CD14-positive monocyte (primary cell): ENCODE measurements around the gene CD74. TPM values are rescaled to one million over a fixed set of nuclear protein-coding genes. Genes with fewer than 3 reads are reported as not detected.

ENCODE experiments used
- DNase-seq, 3 donors: peaks; one replicate each; pipeline ENCODE4 v3.0.0-alpha.2; 2011 to 2022
- H2AFZ ChIP-seq: 2 replicates; pipeline ENCODE4 v1.6.0; 2012; ENCODE audit warnings: mild to moderate bottlenecking, low read depth, low read length, inconsistent platforms; ENCODE audit not compliant: insufficient read depth, poor library complexity, severe bottlenecking
- H3K27ac ChIP-seq, 2 donors: 1 replicate in 1 of 2; 2 replicates in 1 of 2; pipeline ENCODE4 v1.5.1; 2012 to 2013; ENCODE audit warnings: low read length in 2 of 2, control low read depth in 1 of 2, inconsistent platforms in 1 of 2, low read depth in 1 of 2, mild to moderate bottlenecking in 1 of 2
- H3K27me3 ChIP-seq, 2 donors: one replicate each; pipeline versions ENCODE4 v1.6.0 to v1.6.1; 2011 to 2013; ENCODE audit warnings: low read length in 2 of 2; ENCODE audit not compliant: control insufficient read depth in 2 of 2, insufficient read depth in 2 of 2
- H3K36me3 ChIP-seq, 2 donors: replicated peaks in 1 of 2; 1 replicate in 1 of 2; 2 replicates in 1 of 2; pipeline versions ENCODE4 v1.5.1 to v1.6.1; 2012 to 2013; ENCODE audit warnings: low read length in 2 of 2, control low read depth in 1 of 2, inconsistent platforms in 1 of 2, mild to moderate bottlenecking in 1 of 2; ENCODE audit not compliant: insufficient read depth in 2 of 2, control insufficient read depth in 1 of 2
- H3K4me1 ChIP-seq, 2 donors: 1 replicate in 1 of 2; 2 replicates in 1 of 2; pipeline versions ENCODE4 v1.5.1 to v1.6.1; 2012 to 2013; ENCODE audit warnings: low read length in 2 of 2, control low read depth in 1 of 2, inconsistent platforms in 1 of 2, mild to moderate bottlenecking in 1 of 2, moderate library complexity in 1 of 2; ENCODE audit not compliant: insufficient read depth in 2 of 2, control insufficient read depth in 1 of 2
- H3K4me2 ChIP-seq: replicated peaks from 2 replicates; pipeline ENCODE3; 2012; ENCODE audit warnings: low read length, moderate library complexity, mild to moderate bottlenecking; ENCODE audit not compliant: poor library complexity, severe bottlenecking; ENCODE audit errors: extremely low read depth
- H3K4me3 ChIP-seq, 3 experiments: fragments of 200-600 bp in 1 of 3; sonication (generic) in 1 of 3; replicated peaks in 1 of 3; 1 replicate in 2 of 3; 2 replicates in 1 of 3; pipeline ENCODE4 v1.5.1; 2011 to 2013; ENCODE audit warnings: low read length in 3 of 3, mild to moderate bottlenecking in 3 of 3, control low read depth in 2 of 3, low read depth in 2 of 3, inconsistent platforms in 1 of 3, moderate library complexity in 1 of 3
- H3K79me2 ChIP-seq: 2 replicates; pipeline ENCODE4 v1.6.0; 2012; ENCODE audit warnings: mild to moderate bottlenecking, control low read depth, inconsistent platforms, low read length, moderate library complexity; ENCODE audit not compliant: insufficient read depth
- H3K9ac ChIP-seq: 2 replicates; pipeline ENCODE4 v1.6.0; 2017; ENCODE audit warnings: low read length, mild to moderate bottlenecking; ENCODE audit not compliant: insufficient read depth, poor library complexity, severe bottlenecking
- H3K9me3 ChIP-seq, 2 donors: replicated peaks in 1 of 2; 1 replicate in 1 of 2; 2 replicates in 1 of 2; pipeline versions ENCODE4 v1.5.1 to v1.6.1; 2012 to 2013; ENCODE audit warnings: low read length in 2 of 2, control low read depth in 1 of 2; ENCODE audit not compliant: control insufficient read depth in 1 of 2, insufficient read depth in 1 of 2
- H4K20me1 ChIP-seq: 2 replicates; pipeline ENCODE4 v1.6.0; 2012; ENCODE audit warnings: mild to moderate bottlenecking, low read length, control low read depth, moderate library complexity; ENCODE audit not compliant: insufficient read depth
- H3K27ac Mint-ChIP-seq, 7 donors: one replicate each; pipeline ENCODE4 v1.8.0; 2020; ENCODE audit warnings: mild to moderate bottlenecking in 7 of 7, mixed read lengths in 7 of 7, moderate library complexity in 6 of 7, inconsistent platforms in 2 of 7
- H3K27me3 Mint-ChIP-seq, 3 donors: one replicate each; pipeline ENCODE4 v1.8.0; 2021 to 2022; ENCODE audit warnings: low read depth in 3 of 3, mild to moderate bottlenecking in 3 of 3, mixed read lengths in 3 of 3, moderate library complexity in 3 of 3, inconsistent platforms in 1 of 3
- H3K36me3 Mint-ChIP-seq, 2 donors: one replicate each; pipeline ENCODE4 v1.8.0; 2020; ENCODE audit warnings: mixed read lengths in 2 of 2, inconsistent platforms in 1 of 2, mild to moderate bottlenecking in 1 of 2
- H3K4me1 Mint-ChIP-seq: one replicate; pipeline ENCODE4 v1.8.0; 2020; ENCODE audit warnings: mild to moderate bottlenecking, mixed read lengths
- H3K4me3 Mint-ChIP-seq, 2 donors: one replicate each; pipeline ENCODE4 v1.8.0; 2020; ENCODE audit warnings: mild to moderate bottlenecking in 2 of 2, mixed read lengths in 2 of 2, moderate library complexity in 1 of 2
- H3K9me3 Mint-ChIP-seq, 7 donors: one replicate each; pipeline ENCODE4 v1.8.0; 2020 to 2022; ENCODE audit warnings: mixed read lengths in 7 of 7, mild to moderate bottlenecking in 6 of 7, moderate library complexity in 6 of 7, inconsistent platforms in 2 of 7
- WGBS: methylation state at CpG from one replicate; pipeline ENCODE4 v1.1.5; 2013; ENCODE audit warnings: missing lambda C conversion rate; ENCODE audit not compliant: insufficient coverage; 5-methylcytosine and 5-hydroxymethylcytosine counted together
- intact Hi-C, 2 donors: fragments of 100-400 bp; cut with micrococcal nuclease; formaldehyde crosslinking; loops; one replicate each; pipeline versions ENCODE4 v1.15.0 to v1.15.1; 2023
- polyA plus RNA-seq, 3 donors: library from polyadenylated mRNA; depleted of rRNA in 1 of 3; unstranded in 2 of 3; stranded (reverse) in 1 of 3; fragments of 300-500 nt in 2 of 3; fragments of >200 nt in 1 of 3; fragmentation: Illumina TruSeq in 2 of 3; gene quantifications; 1 replicate in 2 of 3; 2 replicates in 1 of 3; pipeline ENCODE4 v1.2.3, GENCODE V29; 2012 to 2021
- TF ChIP-seq, protein P1 (sequence below): fragments of 200-600 bp; IDR thresholded peaks from one replicate; pipeline ENCODE4 v1.8.0; 2022; ENCODE audit warnings: antibody characterized with exemption, mild to moderate bottlenecking

Gene CD74
- polyA plus RNA-seq, 3 donors = 3,498 to 7,550 (median 4,939) TPM

DNA sequence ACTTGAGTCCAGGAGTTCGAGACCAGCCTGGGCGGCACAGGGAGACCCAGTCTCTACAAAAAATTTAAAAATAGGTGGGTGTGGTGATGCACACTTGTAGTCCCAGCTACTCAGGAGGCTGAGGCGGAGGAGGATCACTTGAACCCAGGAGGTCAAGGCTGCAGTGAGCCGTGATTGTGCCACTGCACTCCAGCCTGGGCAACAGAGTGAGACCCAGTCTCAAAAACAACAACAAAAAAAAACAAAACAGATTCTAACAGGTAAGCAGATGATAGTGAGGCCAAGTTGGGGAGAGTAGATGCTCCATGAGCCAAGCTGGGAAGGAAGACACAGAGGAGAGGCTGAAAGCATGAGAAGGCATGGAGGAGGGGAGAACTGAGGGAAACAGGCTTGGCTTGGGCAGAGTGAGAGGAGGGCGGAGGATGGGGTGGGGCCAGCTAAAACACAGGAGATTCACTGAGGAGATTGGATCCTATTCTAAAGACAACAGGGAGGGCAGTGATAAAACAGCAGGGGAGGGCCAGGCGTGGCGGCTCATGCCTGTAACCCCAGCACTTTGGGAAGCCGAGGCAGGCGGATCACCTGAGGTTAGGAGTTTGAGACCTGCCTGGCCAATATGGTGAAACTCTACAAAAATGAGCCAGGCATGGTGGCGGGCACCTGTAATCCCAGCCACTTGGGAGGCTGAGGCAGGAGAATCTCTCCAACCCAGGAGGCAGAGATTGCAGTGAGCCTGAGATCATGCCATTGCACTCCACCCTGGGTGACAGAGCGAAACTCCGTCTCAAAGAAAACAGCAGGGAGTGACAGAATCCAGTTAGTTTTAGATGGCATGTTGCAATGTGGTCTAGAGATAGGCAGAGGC is 28.5 kb upstream of the CD74 start:
- Histone ChIP-seq H3K4me1 (peaks cover 0 to 2% of the 10 kb centered on the region in 2 donors), H2AFZ (no peak overlapping the region), H3K9me3 (no peaks in the 10 kb centered on the region), H3K27ac (no peak overlapping the region), H3K4me3 (no peak overlapping the region), H3K4me2 (no peak overlapping the region), H3K27me3 (no peaks in the 10 kb centered on the region), H3K9ac (no peak overlapping the region), H3K79me2 (peaks cover 7% of the 10 kb centered on the region), H4K20me1 (peaks cover 30% of the 10 kb centered on the region), H3K36me3 (peaks cover 30 to 33% of the 10 kb centered on the region in 2 donors)
- no peak overlapping the region for H3K4me3 Mint-ChIP-seq
- WGBS = 98% methylated on average over 9 of the region's 12 CpGs
- peaks cover under 1% of the 10 kb centered on the region for H3K4me1 Mint-ChIP-seq
- H3K27ac Mint-ChIP-seq = peak overlapping the region in 3 of 7 donors; percentile 41 to 55 (median 44)
- intact Hi-C loops = loop anchor here in 1 of 2 donors (5.0 kb wide), 1 partner anchor 39 kb away; no protein-coding TSS in a partner anchor
- peaks cover 44 to 46% of the 10 kb centered on the region in 2 donors for H3K36me3 Mint-ChIP-seq
- H3K27me3 Mint-ChIP-seq = no peaks in the 10 kb centered on the region
- TF ChIP-seq, protein P1, sequence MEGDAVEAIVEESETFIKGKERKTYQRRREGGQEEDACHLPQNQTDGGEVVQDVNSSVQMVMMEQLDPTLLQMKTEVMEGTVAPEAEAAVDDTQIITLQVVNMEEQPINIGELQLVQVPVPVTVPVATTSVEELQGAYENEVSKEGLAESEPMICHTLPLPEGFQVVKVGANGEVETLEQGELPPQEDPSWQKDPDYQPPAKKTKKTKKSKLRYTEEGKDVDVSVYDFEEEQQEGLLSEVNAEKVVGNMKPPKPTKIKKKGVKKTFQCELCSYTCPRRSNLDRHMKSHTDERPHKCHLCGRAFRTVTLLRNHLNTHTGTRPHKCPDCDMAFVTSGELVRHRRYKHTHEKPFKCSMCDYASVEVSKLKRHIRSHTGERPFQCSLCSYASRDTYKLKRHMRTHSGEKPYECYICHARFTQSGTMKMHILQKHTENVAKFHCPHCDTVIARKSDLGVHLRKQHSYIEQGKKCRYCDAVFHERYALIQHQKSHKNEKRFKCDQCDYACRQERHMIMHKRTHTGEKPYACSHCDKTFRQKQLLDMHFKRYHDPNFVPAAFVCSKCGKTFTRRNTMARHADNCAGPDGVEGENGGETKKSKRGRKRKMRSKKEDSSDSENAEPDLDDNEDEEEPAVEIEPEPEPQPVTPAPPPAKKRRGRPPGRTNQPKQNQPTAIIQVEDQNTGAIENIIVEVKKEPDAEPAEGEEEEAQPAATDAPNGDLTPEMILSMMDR = no peak
- no peak for DNase-seq
- H3K9me3 Mint-ChIP-seq = no peaks in the 10 kb centered on the region

DNA sequence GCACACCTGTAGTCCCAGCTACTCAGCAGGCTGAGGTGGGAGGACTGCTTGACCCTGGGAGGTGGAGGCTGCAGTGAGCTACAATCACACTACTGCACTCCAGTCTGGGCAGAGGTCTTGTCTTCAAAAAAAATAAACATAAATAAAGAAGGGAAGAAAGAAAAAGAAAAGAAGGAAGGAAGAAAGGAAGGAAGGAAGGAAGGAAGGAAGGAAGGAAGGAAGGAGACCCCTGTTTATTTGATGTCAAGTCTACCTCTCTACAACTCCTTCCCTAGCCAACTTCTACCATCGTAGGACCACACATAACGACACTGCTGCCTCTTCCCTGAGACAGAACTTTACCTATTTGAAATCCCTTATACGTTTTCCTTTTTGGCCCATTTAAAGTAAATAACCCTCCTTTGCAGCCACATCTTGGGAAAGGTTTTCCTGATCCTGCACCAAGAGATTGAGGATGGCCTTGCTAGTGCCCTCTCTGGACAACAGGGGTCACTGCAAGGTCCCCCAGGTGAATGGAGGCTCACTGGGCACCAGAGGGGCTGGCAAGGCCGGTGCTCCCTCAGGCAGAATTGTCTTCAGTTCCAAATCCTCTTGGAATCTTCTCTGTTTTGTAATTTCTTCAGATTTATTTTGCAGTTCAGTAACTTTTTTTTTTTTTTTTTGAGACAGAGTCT is 26.3 kb upstream of the CD74 start:
- Mint-ChIP-seq H3K9me3 (no peaks in the 10 kb centered on the region), H3K27ac (no peak overlapping the region), H3K36me3 (peaks cover 23 to 25% of the 10 kb centered on the region in 2 donors), H3K4me3 (no peak overlapping the region), H3K4me1 (peaks cover 6% of the 10 kb centered on the region), H3K27me3 (no peaks in the 10 kb centered on the region)
- TF ChIP-seq, protein P1 = peak; percentile 84
- DNase-seq = peak in 2 of 3 donors; percentile 19 to 35
- intact Hi-C loops = loop anchor here in 1 of 2 donors (5.0 kb wide), 1 partner anchor 42 kb away; no protein-coding TSS in a partner anchor
- H3K9me3 ChIP-seq = no peaks in the 10 kb centered on the region
- WGBS = 100% methylated on average over 2 of the region's 4 CpGs
- no peak overlapping the region for H2AFZ ChIP-seq
- H3K27ac ChIP-seq = no peak overlapping the region
- H3K79me2 ChIP-seq = no peaks in the 10 kb centered on the region
- H4K20me1 ChIP-seq = peaks cover 9% of the 10 kb centered on the region
- H3K36me3 ChIP-seq = peaks cover 9 to 11% of the 10 kb centered on the region in 2 donors
- peaks cover 0 to 4% of the 10 kb centered on the region in 2 donors for H3K4me1 ChIP-seq
- H3K4me2 ChIP-seq = no peak overlapping the region
- no peak overlapping the region for H3K4me3 ChIP-seq
- no peak overlapping the region for H3K9ac ChIP-seq
- H3K27me3 ChIP-seq = no peaks in the 10 kb centered on the region
